Ramos (cell line): ENCODE results near the gene CYP2B6.
"Not testable (repeated sequence)": the region's sequence is repeated elsewhere in the genome, so short reads cannot be mapped to it uniquely, and the experiment has no call there.

Experiments
- in situ Hi-C: fragments of 300-500 bp; cut with MboI; formaldehyde crosslinking; loops from one replicate; pipeline ENCODE4 v1.14.3; 2022; ENCODE audit warnings: low sequenced_read_pairs; ENCODE audit not compliant: unreplicated experiment

The CYP2B6 gene

DNA sequence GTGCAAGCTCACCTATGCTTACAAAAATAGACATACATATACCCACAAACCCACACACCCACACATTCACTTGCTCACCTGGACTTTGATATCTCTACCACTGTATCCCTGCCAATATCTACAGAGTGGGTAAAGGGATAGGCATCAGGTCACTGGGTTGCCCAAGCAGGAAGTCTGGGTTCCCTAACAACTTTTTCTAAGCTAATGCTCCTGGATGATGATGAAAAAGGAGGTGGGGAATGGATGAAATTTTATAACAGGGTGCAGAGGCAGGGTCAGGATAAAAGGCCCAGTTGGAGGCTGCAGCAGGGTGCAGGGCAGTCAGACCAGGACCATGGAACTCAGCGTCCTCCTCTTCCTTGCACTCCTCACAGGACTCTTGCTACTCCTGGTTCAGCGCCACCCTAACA lies at the start of gene CYP2B6:
TSS of gene CYP2B6 (plus strand) at position 311 of the 410 bp plus-strand sequence. CDS start at position 335, 24 bp downstream.
- in situ Hi-C loops = no loop called here

GRCh38 chr19:40941481-40942219 lies 49.4 kb upstream of the CYP2B6 start:
- in situ Hi-C loops = no loop called here

GRCh38 chr19:40945645-40946044 lies 45.4 kb upstream of the CYP2B6 start:
- in situ Hi-C loops = loop anchor here (5.0 kb wide), 1 partner anchor 72 kb away; no protein-coding TSS in a partner anchor

GRCh38 chr19:40947114-40947513 lies 44.0 kb upstream of the CYP2B6 start:
- in situ Hi-C loops = loop anchor here (5.0 kb wide), 1 partner anchor 70 kb away; no protein-coding TSS in a partner anchor

DNA sequence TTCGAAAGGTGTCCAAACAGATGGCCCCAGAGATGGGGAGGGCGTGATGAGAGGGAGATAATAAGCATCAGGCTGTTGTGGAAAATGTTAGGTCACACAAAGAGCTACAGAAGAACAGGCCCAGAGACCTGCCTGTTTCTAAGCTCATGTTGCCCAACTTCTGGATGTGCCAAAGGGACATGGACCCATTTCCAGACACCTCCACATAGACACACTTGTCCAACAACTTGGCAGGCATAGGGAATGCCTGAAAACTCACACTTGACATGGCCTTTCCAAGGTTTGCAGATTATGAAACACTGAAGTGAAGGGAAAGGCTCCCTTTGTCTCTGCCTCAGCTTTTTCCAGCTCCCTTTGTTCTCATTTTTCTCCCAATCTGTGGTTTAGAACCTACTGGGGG lies 43.5 kb upstream of the CYP2B6 start:
- in situ Hi-C loops = loop anchor here (5.0 kb wide), 1 partner anchor 70 kb away; no protein-coding TSS in a partner anchor

DNA sequence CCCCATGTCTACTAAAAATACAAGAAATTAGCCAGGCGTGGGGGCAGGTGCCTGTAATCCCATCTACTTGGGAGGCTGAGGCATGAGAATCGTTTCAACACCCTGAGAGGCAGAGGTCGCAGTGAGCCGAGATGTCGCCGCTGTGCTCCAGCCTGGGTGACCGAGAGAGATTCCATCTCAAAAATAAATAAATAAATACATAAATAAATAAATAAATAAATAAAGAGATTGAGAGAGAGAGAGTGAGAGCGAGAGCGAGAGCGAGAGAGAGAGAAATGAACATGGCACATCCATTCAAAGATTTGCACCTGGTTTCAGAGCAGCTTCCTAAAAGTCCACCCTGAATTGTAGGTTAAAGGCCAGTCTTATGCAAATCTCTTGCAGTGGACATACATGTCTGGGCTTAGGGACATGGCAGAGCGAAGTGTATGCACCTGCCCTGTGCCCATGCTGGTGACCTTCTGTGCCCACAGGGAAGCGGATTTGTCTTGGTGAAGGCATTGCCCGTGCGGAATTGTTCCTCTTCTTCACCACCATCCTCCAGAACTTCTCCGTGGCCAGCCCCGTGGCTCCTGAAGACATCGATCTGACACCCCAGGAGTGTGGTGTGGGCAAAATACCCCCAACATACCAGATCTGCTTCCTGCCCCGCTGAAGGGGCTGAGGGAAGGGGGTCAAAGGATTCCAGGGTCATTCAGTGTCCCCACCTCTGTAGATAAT lies 42.3 kb upstream of the CYP2B6 start:
- in situ Hi-C loops = loop anchor here (5.0 kb wide), 1 partner anchor 69 kb away; no protein-coding TSS in a partner anchor

DNA sequence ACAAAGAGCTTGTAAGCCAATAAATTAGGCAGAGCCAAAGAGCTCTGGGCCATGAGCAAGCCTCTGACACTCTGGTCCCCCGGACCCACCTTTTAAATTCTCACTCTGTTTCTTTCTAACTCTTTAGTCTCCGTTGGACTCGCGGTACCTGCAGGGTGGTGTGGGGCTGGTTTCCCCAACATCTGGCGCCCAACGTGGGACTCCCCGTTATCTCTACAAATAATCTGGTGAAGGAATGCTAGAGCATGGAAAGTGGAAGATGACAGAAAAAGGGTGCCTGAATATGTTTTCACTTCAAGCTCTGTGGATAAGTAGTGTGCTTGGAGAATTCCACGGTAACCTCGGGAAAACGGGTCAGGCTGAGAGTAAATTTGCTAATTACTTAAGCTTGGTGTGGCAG lies 36.5 kb upstream of the CYP2B6 start:
- in situ Hi-C loops = no loop called here

GRCh38 chr19:40959338-40959737 lies 31.7 kb upstream of the CYP2B6 start:
- in situ Hi-C loops = no loop called here

- in situ Hi-C loops = no loop called here
These were observed 30.9 kb upstream of the CYP2B6 start for GRCh38 chr19:40960062-40960685.

GRCh38 chr19:40960780-40961179 lies 30.3 kb upstream of the CYP2B6 start:
- in situ Hi-C loops = no loop called here

- in situ Hi-C loops = no loop called here
These were observed 28.6 kb upstream of the CYP2B6 start for GRCh38 chr19:40962460-40962961.

- in situ Hi-C loops = not testable (repeated sequence)
These were observed 26.7 kb upstream of the CYP2B6 start for GRCh38 chr19:40964361-40964760.

GRCh38 chr19:40965351-40965750 lies 25.7 kb upstream of the CYP2B6 start:
- in situ Hi-C loops = not testable (repeated sequence)

GRCh38 chr19:40966591-40966990 lies 24.5 kb upstream of the CYP2B6 start:
- in situ Hi-C loops = not testable (repeated sequence)

- in situ Hi-C loops = not testable (repeated sequence)
These were observed 23.0 kb upstream of the CYP2B6 start for GRCh38 chr19:40968065-40968464.

- in situ Hi-C loops = loop anchor here (10.0 kb wide), 1 partner anchor 175 kb away; no protein-coding TSS in a partner anchor
These were observed 21.4 kb upstream of the CYP2B6 start for GRCh38 chr19:40969721-40970120.

GRCh38 chr19:40970396-40971345 lies 20.4 kb upstream of the CYP2B6 start:
- in situ Hi-C loops = loop anchor here (10.0 kb wide), 1 partner anchor 174 kb away; no protein-coding TSS in a partner anchor

- in situ Hi-C loops = loop anchor here (10.0 kb wide), 1 partner anchor 170 kb away; no protein-coding TSS in a partner anchor
These were observed 16.4 kb upstream of the CYP2B6 start for GRCh38 chr19:40974633-40975037.

DNA sequence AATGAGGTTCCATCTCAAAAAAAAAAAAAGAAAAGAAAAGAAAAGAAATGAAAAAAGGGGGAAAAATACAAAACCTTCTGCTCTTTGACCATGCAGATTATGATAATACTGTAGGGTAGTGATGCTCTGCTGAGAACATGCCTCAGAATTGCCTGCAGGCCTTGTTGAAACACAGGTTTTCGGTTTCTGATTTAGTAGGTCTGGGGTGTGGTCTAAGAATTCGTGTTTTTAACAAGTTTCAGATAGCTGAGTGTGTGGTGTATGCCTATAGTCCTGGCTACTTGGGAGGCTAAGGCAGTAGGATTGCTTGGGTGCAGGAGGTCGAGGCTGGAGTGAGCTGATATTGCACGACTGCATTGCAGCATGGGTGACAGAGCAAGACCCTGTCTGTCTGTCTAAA lies 14.9 kb upstream of the CYP2B6 start:
- in situ Hi-C loops = loop anchor here (10.0 kb wide), 1 partner anchor 169 kb away; no protein-coding TSS in a partner anchor
